RWPE2 (cell line): ENCODE measurements around the gene PCDHGA8.
A peak's percentile ranks its signal among the peaks of the same experiment; 100 is the strongest.
"Not testable (repeated sequence)": the region's sequence is repeated elsewhere in the genome, so short reads cannot be mapped to it uniquely, and the experiment has no call there.

ENCODE experiments used
- ATAC-seq: fragments of 200-7000 bp; cut with Tn5 transposase; 3 replicates; pipeline ENCODE4 v1.9.1; 2021; ENCODE audit warnings: low read depth
- DNase-seq: peaks from one replicate; pipeline ENCODE4 v3.0.0-alpha.2; 2020; ENCODE audit warnings: low spot score
- H3K27ac ChIP-seq: fragments of 450-650 bp; 2 replicates; pipeline ENCODE4 v1.5.1; 2017; ENCODE audit warnings: mild to moderate bottlenecking; ENCODE audit not compliant: poor library complexity, severe bottlenecking
- H3K27me3 ChIP-seq: fragments of 250-450 bp; sonication (Bioruptor Pico); 2 replicates; pipeline ENCODE4 v1.5.1; 2021; ENCODE audit warnings: mild to moderate bottlenecking, moderate library complexity; ENCODE audit not compliant: insufficient read depth, poor library complexity, severe bottlenecking
- H3K36me3 ChIP-seq: fragments of 250-450 bp; sonication (Bioruptor Pico); 2 replicates; pipeline ENCODE4 v1.5.1; 2020; ENCODE audit warnings: low read depth, mild to moderate bottlenecking, moderate library complexity
- H3K4me1 ChIP-seq: fragments of 250-450 bp; sonication (Bioruptor Pico); 2 replicates; pipeline ENCODE4 v1.5.1; 2021; ENCODE audit warnings: mild to moderate bottlenecking, moderate library complexity; ENCODE audit not compliant: insufficient read depth, poor library complexity, severe bottlenecking
- H3K4me3 ChIP-seq: fragments of 250-450 bp; sonication (Bioruptor Pico); 2 replicates; pipeline ENCODE4 v1.5.1; 2021; ENCODE audit warnings: mild to moderate bottlenecking, moderate library complexity; ENCODE audit not compliant: severe bottlenecking
- H3K9me3 ChIP-seq: fragments of 250-450 bp; sonication (Bioruptor Pico); 2 replicates; pipeline ENCODE4 v1.5.1; 2021; ENCODE audit warnings: mild to moderate bottlenecking, moderate library complexity; ENCODE audit not compliant: severe bottlenecking
- CTCF ChIP-seq: fragments of 450-650 bp; IDR thresholded peaks from one replicate; pipeline ENCODE4 v1.5.1; 2017; ENCODE audit warnings: mild to moderate bottlenecking, moderate library complexity; ENCODE audit not compliant: poor library complexity, severe bottlenecking

The PCDHGA8 gene

GRCh38 chr5:141371572-141372475 lies 20.6 kb upstream of the PCDHGA8 start:
- Histone ChIP-seq H3K9me3 (no peaks in the 10 kb centered on the region), H3K36me3 (no peaks in the 10 kb centered on the region), H3K4me1 (no peaks in the 10 kb centered on the region), H3K27ac (no peak overlapping the region), H3K27me3 (peaks cover 66% of the 10 kb centered on the region), H3K4me3 (no peak overlapping the region)
- ATAC-seq (no peak), DNase-seq (no peak)
- no peak for TF ChIP-seq CTCF

GRCh38 chr5:141373673-141374317 lies 18.6 kb upstream of the PCDHGA8 start, which contains the start of gene PCDHGA6:
Gene PCDHGA6, plus strand, starts transcription at chr5:141373891. Its CDS starts 193 bp downstream, at chr5:141374084.
- peak within 1 kb of the TSS; percentile 27 for H3K4me3 ChIP-seq
- ATAC-seq (peak; percentile 60), DNase-seq (no peak)
- peak; percentile 94 for TF ChIP-seq CTCF
- no peaks in the 10 kb centered on the region for H3K4me1 ChIP-seq
- H3K36me3 ChIP-seq: no peaks in the 10 kb centered on the region
- peaks cover 47% of the 10 kb centered on the region for H3K27me3 ChIP-seq
- no peaks in the 10 kb centered on the region for H3K9me3 ChIP-seq
- no peak within 1 kb of the TSS for H3K27ac ChIP-seq

GRCh38 chr5:141374627-141375026 lies 17.8 kb upstream of the PCDHGA8 start:
- Histone ChIP-seq H3K27ac (no peak overlapping the region), H3K4me1 (no peaks in the 10 kb centered on the region), H3K27me3 (peaks cover 46% of the 10 kb centered on the region), H3K4me3 (no peak overlapping the region), H3K36me3 (no peaks in the 10 kb centered on the region), H3K9me3 (no peaks in the 10 kb centered on the region)
- no peak for TF ChIP-seq CTCF
- DNase-seq: no peak
- ATAC-seq: no peak

- not testable (repeated sequence) for H3K4me3 ChIP-seq, H3K27ac ChIP-seq, DNase-seq, H3K36me3 ChIP-seq, H3K4me1 ChIP-seq, H3K9me3 ChIP-seq, ATAC-seq
- H3K27me3 ChIP-seq: peaks cover 40% of the 10 kb centered on the region
Observed at GRCh38 chr5:141375444-141376155, 16.8 kb upstream of the PCDHGA8 start.
